Measurements from ENCODE around the gene TOX2.

Gene TOX2

DNA sequence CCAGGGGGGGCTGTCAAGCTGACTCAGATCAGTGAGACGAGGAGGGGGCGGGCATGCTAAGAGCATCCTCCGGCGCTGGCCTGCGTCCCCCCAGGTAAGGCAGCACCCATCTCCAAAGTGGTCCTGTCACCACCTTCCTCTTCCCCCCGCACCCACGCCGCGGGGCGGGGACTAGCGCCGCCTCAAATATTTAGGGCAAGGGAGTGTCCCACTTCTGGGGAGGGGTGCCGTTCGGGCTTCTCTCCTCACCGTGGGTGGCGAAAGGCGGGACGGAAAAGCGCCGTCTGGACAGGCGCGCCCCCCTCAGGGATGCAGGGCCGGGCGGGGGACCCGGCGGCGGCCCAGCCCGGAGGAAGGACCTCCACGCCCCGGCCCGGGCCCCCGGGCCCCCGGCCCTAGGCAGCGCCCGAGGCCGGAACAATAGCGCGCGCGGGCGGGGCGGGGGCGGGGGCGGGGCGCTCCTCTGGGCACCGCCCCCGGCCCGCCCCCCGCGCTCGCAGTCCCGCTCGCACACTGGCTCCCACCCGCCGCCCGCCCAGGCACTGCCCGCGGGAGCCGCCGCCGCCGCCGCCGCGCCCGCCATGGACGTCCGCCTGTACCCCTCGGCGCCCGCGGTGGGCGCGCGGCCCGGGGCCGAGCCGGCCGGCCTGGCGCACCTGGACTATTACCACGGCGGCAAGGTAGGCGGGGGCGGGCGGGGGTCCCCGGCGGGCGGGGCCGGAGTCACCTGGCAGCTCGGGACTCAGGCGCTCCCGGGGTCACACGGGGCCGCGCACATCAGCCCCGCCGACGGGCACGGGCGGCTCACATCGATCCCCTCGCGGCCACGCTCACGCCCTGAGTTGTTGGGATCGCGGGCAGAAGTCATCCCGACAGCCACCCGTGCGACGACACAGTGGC lies at the start of gene TOX2:
Gene TOX2 (plus strand): TSS at position 542 of the 900 bp plus-strand sequence. CDS start 40 bp downstream, at position 582.
- no peak for DNase-seq

DNA sequence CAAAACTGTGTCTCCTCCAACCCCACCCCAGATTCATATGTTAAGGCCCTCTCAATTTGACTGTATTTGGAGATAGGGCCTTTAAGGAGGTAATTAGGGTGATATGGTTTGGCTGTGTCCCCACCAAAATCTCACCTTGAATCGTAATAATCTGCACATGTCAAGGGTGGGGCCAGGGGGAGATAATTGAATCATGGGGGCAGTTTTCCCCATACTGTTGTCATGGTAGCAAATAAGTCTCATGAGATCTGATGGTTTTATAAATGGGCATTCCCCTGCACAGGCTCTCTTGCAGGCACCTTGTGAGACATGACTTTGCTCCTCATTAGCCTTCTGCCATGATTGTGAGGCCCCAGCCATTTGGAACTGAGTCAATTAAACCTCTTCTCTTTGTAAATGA lies 46.6 kb upstream of the TOX2 start:
- DNase-seq, result no peak

DNA sequence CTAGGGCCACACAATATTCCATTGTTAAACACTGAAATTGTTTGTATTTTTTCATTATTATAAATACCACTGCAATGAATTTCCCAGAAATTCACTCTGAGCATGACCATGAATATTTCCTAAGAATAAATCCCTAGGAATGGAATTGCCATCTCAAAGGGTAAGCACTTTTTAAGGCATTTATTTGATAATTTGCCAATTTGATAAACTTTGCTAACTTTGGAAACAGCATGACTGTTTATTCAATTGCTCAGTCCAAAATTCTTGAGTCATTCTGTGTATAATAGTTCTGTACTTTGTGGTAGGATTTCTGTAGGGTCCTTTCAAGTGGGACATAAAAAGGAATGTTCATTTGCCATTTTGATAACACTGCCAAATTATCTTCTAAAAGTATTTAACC lies 44.2 kb upstream of the TOX2 start:
- no peak for DNase-seq

GRCh38 chr20:43878776-43879175 lies 35.9 kb upstream of the TOX2 start:
- DNase-seq, result no peak

DNA sequence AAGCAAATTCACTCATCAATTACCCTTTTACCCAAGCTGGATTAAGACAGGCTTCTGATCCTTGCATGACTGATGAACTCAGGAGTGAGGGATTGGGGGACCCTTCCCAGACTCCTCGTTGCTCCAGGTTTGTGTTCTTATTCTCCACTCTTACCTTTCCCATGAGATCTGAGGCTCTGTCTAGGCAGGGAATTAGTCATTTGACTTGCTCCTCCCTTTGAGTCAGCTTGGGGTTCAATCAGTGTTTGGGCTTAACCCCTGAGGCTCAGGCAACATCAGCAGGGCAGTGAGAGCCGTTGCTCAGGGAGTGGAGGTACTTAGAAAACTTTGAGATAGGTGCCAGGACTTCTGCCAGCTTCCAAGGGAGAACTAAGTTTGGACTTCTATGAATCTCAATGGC lies 20.7 kb upstream of the TOX2 start:
- no peak for DNase-seq

- DNase-seq, result no peak
Measured at GRCh38 chr20:43894491-43894890, 20.2 kb upstream of the TOX2 start.

DNA sequence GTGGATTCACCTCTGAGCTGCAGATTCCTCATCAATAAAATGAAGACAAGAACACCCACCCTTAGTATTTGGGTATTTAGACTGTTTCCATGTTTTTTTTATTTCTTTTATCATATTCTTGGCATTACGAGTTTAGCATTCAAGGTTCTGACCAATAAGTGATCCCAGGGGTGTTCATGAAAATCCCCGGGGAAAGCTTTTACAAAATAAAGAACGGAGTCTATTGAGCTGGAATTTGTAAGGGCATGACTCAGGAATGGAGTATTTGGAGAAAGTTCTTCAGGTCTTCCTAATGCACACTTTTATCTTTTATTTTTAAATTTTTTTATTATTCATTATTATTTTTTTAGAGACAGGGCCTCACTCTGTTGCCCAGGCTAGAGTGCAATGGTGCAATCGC lies 19.4 kb upstream of the TOX2 start:
- no peak for DNase-seq

- no peak for DNase-seq
Measured at GRCh38 chr20:43899274-43900120, 15.2 kb upstream of the TOX2 start.

- no peak for DNase-seq
Measured at GRCh38 chr20:43900121-43900466, 14.6 kb upstream of the TOX2 start.

- no peak for DNase-seq
Measured at GRCh38 chr20:43900496-43900895, 14.2 kb upstream of the TOX2 start.

DNA sequence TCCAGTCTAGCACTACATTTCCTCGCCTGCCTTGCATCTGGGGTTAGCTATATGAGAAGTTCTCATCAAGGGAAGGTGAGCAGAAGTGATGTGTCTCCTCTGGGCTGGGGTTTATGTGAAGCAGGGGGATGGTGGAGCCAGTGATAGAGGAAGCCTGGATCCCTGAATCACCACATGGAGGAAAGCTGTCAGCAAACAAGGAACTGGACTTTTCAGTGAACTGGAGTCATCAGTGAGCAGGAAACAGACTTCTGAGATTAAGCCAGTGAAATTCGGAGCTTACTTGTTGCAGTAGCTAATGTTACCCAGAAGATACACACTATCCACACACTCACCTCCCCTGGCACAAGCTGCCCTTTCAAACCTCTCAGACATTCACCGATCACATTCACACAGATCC lies 13.4 kb upstream of the TOX2 start:
- no peak for DNase-seq

GRCh38 chr20:43903953-43904826 lies 10.5 kb upstream of the TOX2 start:
- no peak for DNase-seq

- DNase-seq, result no peak
Measured at GRCh38 chr20:43904827-43905177, 9.8 kb upstream of the TOX2 start.

GRCh38 chr20:43906505-43907034 lies 8.1 kb upstream of the TOX2 start:
- no peak for DNase-seq

GRCh38 chr20:43909211-43909610 lies 5.4 kb upstream of the TOX2 start:
- DNase-seq, result no peak

DNA sequence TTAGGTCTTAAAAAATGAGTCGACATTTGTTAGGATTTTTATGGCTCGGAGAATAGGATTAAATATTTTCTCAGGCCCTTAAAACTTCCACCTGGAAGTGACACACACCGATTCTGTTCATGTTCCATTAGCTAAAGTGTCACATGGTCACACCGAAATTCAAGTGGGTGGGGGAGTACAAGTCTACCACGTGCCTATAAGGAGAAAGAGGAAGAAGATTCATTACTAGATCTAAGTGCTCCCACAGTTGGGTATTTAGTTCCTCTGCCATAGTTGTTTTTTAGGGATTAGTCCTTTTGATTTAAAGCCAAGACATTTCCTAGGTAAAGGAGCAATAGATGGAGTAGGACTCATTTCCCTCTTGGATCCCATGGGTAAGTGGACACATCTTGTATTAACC lies 4.9 kb upstream of the TOX2 start:
- DNase-seq, result no peak

- DNase-seq, result no peak
Measured at GRCh38 chr20:43910564-43910963, 4.1 kb upstream of the TOX2 start.

DNA sequence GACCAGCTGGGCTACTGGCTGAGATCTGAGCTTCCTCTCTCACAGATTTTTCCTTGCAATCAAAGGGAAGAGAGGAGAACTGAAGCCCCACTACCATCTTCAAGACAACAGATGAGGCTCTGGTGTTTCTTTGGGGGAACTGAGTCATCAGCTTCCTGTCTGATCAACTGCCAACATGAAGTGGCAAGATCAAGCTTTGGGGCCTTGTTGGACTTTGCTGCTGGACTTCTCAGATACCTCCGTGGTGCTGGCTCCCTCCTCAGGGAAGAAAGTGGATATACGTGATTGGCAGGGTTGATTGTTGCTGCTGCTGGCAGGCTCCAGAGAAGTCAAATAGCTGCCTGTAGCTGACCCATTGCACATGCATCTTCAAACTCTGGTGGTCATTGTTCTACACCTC lies 3.6 kb upstream of the TOX2 start:
- no peak for DNase-seq

DNA sequence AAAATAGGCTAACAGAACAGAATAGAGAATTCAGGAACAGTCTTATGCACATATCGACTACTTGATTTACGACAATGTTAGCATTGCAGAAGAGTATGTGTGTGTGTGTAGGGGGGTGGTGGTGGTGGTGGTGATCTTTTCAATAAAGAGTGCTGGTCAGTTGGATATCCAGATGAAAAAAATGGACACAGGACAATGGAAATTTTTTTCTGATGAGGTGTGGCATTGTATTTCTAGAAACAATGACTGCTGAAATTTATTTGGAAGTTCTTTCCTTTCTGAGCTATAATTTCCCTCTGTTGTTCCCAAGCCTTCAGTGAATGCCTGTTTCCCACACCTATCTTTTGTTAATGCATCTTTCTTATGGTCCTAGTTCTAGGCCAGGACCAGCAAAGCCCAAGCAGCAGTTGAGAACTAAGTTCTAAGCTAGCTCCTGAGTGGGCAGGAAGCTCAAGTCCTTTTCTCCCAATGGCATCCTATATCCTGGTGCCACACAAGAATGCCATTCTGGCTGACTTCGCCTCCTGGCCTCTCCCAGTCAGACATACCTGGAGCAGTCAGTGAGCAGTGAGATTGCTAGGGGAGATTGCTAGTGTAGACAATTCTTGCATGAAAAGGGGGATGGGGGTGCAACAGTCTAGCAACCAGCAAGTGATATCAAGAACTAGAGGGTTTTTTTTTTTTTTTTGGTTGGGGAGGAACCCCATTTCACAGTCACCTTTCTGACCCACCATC lies 1.2 kb upstream of the TOX2 start:
- no peak for DNase-seq

GRCh38 chr20:43915211-43916072 lies 790 bp downstream of the TOX2 start:
- DNase-seq, result no peak

Measured in NCI-H1694 (cell line).